ENCODE results near the gene DIPK2B. TPM values are rescaled to one million over a fixed set of nuclear protein-coding genes. Genes with fewer than 3 reads are reported as not detected.

The DIPK2B gene
- total RNA-seq, 1 experiment from 2014 or later: not detected

DNA sequence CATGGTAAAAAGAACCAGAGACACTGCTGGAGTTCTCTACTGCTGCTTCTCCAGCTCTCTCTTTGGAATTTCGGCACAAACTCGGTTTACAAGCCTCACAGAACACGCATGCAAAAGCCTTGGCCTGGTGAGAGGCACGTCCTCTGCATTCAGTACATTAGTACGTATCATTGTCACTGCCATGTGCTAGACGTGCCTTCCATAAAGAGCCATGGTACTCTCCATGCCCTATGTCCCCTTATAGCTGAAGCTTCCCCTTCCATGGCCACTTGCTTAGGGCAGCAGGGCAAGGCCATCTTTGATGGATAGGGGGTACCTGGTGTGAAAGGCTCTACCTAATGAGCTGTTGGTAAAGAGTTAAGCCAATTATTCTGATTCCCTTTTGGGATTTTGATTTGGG is 35.0 kb downstream of the DIPK2B start:
- Mint-ChIP-seq H3K36me3 (no peaks in the 10 kb centered on the region), H3K27me3 (ENCODE audit: low read depth) (no peaks in the 10 kb centered on the region), H3K4me1 (no peaks in the 10 kb centered on the region), H3K4me3 (no peak overlapping the region), H3K9me3 (peaks cover 10% of the 10 kb centered on the region), H3K27ac (no peak overlapping the region)
- ATAC-seq (no peak), DNase-seq (ENCODE audit: low spot score) (no peak)
- CTCF ChIA-PET: no interaction called here
- TF ChIP-seq JAZF1 (CRISPR knock-in tag; IDR thresholded peaks at IDR 0.05) (no peak), CREM (CRISPR knock-in tag; IDR thresholded peaks at IDR 0.05) (no peak), SMAD4 (CRISPR knock-in tag; IDR thresholded peaks at IDR 0.05) (no peak), MXD4 (CRISPR knock-in tag; IDR thresholded peaks at IDR 0.05; ENCODE audit: borderline replicate concordance) (no peak), CREB1 (CRISPR knock-in tag; IDR thresholded peaks at IDR 0.05) (no peak)
- TF ChIP-seq, protein P1, sequence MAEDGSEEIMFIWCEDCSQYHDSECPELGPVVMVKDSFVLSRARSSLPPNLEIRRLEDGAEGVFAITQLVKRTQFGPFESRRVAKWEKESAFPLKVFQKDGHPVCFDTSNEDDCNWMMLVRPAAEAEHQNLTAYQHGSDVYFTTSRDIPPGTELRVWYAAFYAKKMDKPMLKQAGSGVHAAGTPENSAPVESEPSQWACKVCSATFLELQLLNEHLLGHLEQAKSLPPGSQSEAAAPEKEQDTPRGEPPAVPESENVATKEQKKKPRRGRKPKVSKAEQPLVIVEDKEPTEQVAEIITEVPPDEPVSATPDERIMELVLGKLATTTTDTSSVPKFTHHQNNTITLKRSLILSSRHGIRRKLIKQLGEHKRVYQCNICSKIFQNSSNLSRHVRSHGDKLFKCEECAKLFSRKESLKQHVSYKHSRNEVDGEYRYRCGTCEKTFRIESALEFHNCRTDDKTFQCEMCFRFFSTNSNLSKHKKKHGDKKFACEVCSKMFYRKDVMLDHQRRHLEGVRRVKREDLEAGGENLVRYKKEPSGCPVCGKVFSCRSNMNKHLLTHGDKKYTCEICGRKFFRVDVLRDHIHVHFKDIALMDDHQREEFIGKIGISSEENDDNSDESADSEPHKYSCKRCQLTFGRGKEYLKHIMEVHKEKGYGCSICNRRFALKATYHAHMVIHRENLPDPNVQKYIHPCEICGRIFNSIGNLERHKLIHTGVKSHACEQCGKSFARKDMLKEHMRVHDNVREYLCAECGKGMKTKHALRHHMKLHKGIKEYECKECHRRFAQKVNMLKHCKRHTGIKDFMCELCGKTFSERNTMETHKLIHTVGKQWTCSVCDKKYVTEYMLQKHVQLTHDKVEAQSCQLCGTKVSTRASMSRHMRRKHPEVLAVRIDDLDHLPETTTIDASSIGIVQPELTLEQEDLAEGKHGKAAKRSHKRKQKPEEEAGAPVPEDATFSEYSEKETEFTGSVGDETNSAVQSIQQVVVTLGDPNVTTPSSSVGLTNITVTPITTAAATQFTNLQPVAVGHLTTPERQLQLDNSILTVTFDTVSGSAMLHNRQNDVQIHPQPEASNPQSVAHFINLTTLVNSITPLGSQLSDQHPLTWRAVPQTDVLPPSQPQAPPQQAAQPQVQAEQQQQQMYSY (CRISPR knock-in tag; IDR thresholded peaks at IDR 0.05): no peak
- TF ChIP-seq, protein P2, sequence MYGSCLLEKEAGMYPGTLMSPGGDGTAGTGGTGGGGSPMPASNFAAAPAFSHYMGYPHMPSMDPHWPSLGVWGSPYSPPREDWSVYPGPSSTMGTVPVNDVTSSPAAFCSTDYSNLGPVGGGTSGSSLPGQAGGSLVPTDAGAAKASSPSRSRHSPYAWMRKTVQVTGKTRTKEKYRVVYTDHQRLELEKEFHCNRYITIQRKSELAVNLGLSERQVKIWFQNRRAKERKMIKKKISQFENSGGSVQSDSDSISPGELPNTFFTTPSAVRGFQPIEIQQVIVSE (CRISPR knock-in tag; IDR thresholded peaks at IDR 0.05; ENCODE audit: borderline replicate concordance): no peak
- POLR2A ChIA-PET: no interaction called here

DNA sequence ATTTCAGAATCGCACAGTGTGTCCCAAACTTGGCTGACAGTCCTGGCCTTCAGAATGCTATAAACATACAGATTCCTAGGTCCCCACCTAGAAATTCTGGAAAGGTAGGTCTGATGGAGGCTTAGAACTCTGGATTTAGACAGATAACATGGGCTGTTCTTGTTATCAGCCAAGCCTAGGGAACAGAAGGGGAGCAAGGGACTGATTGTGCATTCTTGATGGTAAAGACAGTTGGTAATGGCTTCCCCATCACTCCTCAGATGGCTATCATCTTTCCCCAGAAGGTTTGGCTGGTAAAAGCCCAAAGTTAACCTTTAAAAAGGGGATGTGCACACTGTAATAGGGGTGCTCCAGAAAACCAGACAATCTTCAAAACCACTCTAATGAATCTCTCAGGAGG is 35.7 kb downstream of the DIPK2B start:
- CTCF ChIA-PET: no interaction called here
- TF ChIP-seq OVOL2 (CRISPR knock-in tag; IDR thresholded peaks at IDR 0.05; ENCODE audit: borderline replicate concordance): no peak
- ATAC-seq (no peak), DNase-seq (ENCODE audit: low spot score) (no peak)
- H3K27ac Mint-ChIP-seq: no peak overlapping the region
- no peak overlapping the region for H3K4me3 Mint-ChIP-seq
- no peaks in the 10 kb centered on the region for H3K27me3 Mint-ChIP-seq (ENCODE audit: low read depth)
- no peaks in the 10 kb centered on the region for H3K36me3 Mint-ChIP-seq
- POLR2A ChIA-PET: interaction anchor here (0.6 kb wide), 1 partner anchor 51 kb away, joined by 4 read pairs; no protein-coding TSS in a partner anchor
- no peaks in the 10 kb centered on the region for H3K4me1 Mint-ChIP-seq
- peaks cover 15% of the 10 kb centered on the region for H3K9me3 Mint-ChIP-seq

DNA sequence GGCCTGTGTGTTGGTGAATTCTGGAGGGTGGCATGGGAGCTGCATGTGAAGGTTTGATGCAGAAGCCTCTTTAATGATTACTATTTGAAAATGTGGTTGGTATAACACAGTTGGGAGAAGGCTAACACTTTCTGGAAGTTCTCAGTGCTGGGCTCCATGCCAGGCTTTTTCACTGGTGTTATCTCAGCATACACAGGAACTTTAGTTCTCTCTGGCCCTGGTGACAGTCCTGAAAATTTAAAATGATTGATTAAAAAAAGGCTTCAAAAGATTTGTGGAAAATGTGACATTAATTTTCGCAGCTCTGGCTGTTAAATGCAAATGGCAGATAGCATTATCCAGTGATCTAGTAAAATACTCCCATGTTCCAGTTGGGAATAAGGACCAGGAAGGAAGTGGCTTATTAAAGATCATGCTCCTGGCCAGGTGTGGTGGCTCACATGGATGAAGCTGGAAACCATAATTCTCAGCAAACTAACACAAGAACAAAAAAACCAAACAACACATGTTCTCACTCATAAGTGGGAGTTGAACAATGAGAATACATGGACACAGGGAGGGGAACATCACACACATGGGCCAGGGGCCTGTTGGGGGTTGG is 36.6 kb downstream of the DIPK2B start:
- Mint-ChIP-seq H3K36me3 (no peaks in the 10 kb centered on the region), H3K9me3 (peaks cover 15% of the 10 kb centered on the region), H3K4me3 (no peak overlapping the region), H3K27me3 (ENCODE audit: low read depth) (no peaks in the 10 kb centered on the region), H3K4me1 (no peaks in the 10 kb centered on the region), H3K27ac (no peak overlapping the region)
- DNase-seq (ENCODE audit: low spot score): no peak
- ATAC-seq: no peak
- TF ChIP-seq ZNF219 (CRISPR knock-in tag; IDR thresholded peaks at IDR 0.05; ENCODE audit: borderline replicate concordance) (no peak), HMGA2 (CRISPR knock-in tag; IDR thresholded peaks at IDR 0.05) (no peak), GABPB1 (CRISPR knock-in tag; IDR thresholded peaks at IDR 0.05) (no peak), JAZF1 (CRISPR knock-in tag; IDR thresholded peaks at IDR 0.05) (no peak), MXD4 (CRISPR knock-in tag; IDR thresholded peaks at IDR 0.05; ENCODE audit: borderline replicate concordance) (no peak), ZNF138 (CRISPR knock-in tag; conservative IDR thresholded peaks at IDR 0.05) (no peak), IRF2 (CRISPR knock-in tag; IDR thresholded peaks at IDR 0.05; ENCODE audit: borderline replicate concordance, low read depth) (no peak), ZBTB21 (CRISPR knock-in tag; IDR thresholded peaks at IDR 0.05; ENCODE audit: borderline replicate concordance) (no peak), OVOL2 (CRISPR knock-in tag; IDR thresholded peaks at IDR 0.05; ENCODE audit: borderline replicate concordance) (no peak)
- TF ChIP-seq, protein P3, sequence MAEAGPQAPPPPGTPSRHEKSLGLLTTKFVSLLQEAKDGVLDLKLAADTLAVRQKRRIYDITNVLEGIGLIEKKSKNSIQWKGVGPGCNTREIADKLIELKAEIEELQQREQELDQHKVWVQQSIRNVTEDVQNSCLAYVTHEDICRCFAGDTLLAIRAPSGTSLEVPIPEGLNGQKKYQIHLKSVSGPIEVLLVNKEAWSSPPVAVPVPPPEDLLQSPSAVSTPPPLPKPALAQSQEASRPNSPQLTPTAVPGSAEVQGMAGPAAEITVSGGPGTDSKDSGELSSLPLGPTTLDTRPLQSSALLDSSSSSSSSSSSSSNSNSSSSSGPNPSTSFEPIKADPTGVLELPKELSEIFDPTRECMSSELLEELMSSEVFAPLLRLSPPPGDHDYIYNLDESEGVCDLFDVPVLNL (CRISPR knock-in tag; IDR thresholded peaks at IDR 0.05; ENCODE audit: borderline replicate concordance, low read depth): no peak
- TF ChIP-seq, protein P4, sequence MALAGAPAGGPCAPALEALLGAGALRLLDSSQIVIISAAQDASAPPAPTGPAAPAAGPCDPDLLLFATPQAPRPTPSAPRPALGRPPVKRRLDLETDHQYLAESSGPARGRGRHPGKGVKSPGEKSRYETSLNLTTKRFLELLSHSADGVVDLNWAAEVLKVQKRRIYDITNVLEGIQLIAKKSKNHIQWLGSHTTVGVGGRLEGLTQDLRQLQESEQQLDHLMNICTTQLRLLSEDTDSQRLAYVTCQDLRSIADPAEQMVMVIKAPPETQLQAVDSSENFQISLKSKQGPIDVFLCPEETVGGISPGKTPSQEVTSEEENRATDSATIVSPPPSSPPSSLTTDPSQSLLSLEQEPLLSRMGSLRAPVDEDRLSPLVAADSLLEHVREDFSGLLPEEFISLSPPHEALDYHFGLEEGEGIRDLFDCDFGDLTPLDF (CRISPR knock-in tag; IDR thresholded peaks at IDR 0.05): no peak
- TF ChIP-seq, protein P5, sequence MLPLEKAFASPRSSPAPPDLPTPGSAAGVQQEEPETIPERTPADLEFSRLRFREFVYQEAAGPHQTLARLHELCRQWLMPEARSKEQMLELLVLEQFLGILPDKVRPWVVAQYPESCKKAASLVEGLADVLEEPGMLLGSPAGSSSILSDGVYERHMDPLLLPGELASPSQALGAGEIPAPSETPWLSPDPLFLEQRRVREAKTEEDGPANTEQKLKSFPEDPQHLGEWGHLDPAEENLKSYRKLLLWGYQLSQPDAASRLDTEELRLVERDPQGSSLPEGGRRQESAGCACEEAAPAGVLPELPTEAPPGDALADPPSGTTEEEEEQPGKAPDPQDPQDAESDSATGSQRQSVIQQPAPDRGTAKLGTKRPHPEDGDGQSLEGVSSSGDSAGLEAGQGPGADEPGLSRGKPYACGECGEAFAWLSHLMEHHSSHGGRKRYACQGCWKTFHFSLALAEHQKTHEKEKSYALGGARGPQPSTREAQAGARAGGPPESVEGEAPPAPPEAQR (CRISPR knock-in tag; IDR thresholded peaks at IDR 0.05): no peak
- TF ChIP-seq, protein P6, sequence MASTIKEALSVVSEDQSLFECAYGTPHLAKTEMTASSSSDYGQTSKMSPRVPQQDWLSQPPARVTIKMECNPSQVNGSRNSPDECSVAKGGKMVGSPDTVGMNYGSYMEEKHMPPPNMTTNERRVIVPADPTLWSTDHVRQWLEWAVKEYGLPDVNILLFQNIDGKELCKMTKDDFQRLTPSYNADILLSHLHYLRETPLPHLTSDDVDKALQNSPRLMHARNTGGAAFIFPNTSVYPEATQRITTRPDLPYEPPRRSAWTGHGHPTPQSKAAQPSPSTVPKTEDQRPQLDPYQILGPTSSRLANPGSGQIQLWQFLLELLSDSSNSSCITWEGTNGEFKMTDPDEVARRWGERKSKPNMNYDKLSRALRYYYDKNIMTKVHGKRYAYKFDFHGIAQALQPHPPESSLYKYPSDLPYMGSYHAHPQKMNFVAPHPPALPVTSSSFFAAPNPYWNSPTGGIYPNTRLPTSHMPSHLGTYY (CRISPR knock-in tag; IDR thresholded peaks at IDR 0.05): no peak
- CTCF ChIA-PET: no interaction called here
- POLR2A ChIA-PET: no interaction called here
